Measurements from ENCODE around the gene C9orf78. TPM values are rescaled to one million over a fixed set of nuclear protein-coding genes. Genes with fewer than 3 reads are reported as not detected.
A peak's percentile ranks its signal among the peaks of the same experiment; 100 is the strongest.

The C9orf78 gene
- total and polyA plus RNA-seq, 7 donors: 37.1 to 157 (median 53.2) TPM

DNA sequence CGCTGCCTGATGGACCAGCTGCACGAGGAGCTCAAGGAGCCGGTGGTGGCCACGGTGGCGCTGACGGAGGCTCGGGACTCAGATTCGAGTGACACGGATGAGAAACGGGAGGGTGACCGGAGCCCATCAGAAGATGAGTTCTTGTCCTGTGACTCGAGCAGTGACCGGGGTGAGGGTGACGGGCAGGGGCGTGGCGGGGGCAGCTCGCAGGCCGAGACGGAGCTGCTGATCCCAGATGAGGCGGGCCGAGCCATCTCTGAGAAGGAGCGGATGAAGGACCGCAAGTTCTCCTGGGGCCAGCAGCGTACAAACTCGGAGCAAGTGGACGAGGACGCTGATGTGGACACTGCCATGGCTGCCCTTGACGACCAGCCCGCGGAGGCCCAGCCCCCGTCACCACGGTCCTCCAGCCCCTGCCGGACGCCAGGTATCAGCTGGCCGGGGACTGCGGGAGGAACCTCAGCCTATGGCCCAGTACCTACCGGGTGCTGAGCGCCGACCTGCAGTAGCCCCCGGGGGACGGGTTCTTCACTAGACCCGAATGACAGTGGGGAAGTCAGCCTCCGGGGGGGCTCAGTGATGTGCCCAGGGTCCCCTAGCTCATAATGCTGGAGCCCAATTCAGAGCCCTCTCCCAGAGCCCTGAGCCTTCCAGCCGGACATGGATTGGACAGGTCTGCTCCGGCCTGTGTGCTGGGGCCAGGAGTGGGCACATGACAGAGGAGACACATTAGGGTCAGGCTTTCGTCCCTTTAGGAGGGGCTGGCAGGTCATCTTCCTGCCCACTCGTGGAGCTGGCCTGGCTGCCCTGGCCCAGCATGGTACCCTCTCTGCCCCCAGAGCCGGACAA lies 33.2 kb upstream of the C9orf78 start:
- TF ChIP-seq CTCF (IDR thresholded peaks at IDR 0.05): no peak
- no peaks in the 10 kb centered on the region for H3K9me3 ChIP-seq
- intact Hi-C loops (cut with DNase I): no loop called here
- 84 to 88% (median 86%) methylated on average over 47 to 48 of the region's 48 CpGs for WGBS, 3 donors
- ATAC-seq: no peak
- H3K36me3 ChIP-seq (ENCODE audit: insufficient read depth in 1 of 2, low read depth in 1 of 2): peaks cover 3 to 44% of the 10 kb centered on the region in 2 donors
- no peak overlapping the region for H3K4me3 ChIP-seq
- no peaks in the 10 kb centered on the region for H3K4me1 ChIP-seq
- peak in 1 of 2 donors; percentile 48 for DNase-seq
- no peaks in the 10 kb centered on the region for H3K27me3 ChIP-seq (ENCODE audit: insufficient read depth in 3 of 3, low read length in 2 of 3)
- H3K27ac ChIP-seq: no peak overlapping the region

- Histone ChIP-seq H3K36me3 (ENCODE audit: insufficient read depth in 1 of 2, low read depth in 1 of 2) (peaks cover 3 to 51% of the 10 kb centered on the region in 2 donors), H3K9me3 (no peaks in the 10 kb centered on the region), H3K27ac (no peak overlapping the region), H3K4me1 (no peaks in the 10 kb centered on the region), H3K27me3 (ENCODE audit: insufficient read depth in 3 of 3, low read length in 2 of 3) (no peaks in the 10 kb centered on the region), H3K4me3 (no peak overlapping the region)
- intact Hi-C loops (cut with DNase I): no loop called here
- DNase-seq (no peak), ATAC-seq (no peak)
- 74 to 81% (median 79%) methylated on average over 17 of the region's 17 CpGs for WGBS, 3 donors
- no peak for TF ChIP-seq CTCF (IDR thresholded peaks at IDR 0.05)
These were observed 32.3 kb upstream of the C9orf78 start for GRCh38 chr9:129867136-129868022.

- DNase-seq (peak in 1 of 2 donors; percentile 44), ATAC-seq (no peak)
- 69 to 75% (median 72%) methylated on average over 17 of the region's 17 CpGs for WGBS, 3 donors
- Histone ChIP-seq H3K4me1 (no peaks in the 10 kb centered on the region), H3K27ac (no peak overlapping the region), H3K4me3 (no peak overlapping the region), H3K9me3 (no peaks in the 10 kb centered on the region), H3K27me3 (ENCODE audit: insufficient read depth in 3 of 3, low read length in 2 of 3) (no peaks in the 10 kb centered on the region), H3K36me3 (ENCODE audit: insufficient read depth in 1 of 2, low read depth in 1 of 2) (peaks cover 3 to 59% of the 10 kb centered on the region in 2 donors)
- TF ChIP-seq CTCF (IDR thresholded peaks at IDR 0.05): no peak
- intact Hi-C loops (cut with DNase I): no loop called here
These were observed 31.5 kb upstream of the C9orf78 start for GRCh38 chr9:129866394-129867135.

- Histone ChIP-seq H3K4me3 (no peak overlapping the region), H3K9me3 (no peaks in the 10 kb centered on the region), H3K36me3 (ENCODE audit: insufficient read depth in 1 of 2, low read depth in 1 of 2) (peaks cover 3 to 66% of the 10 kb centered on the region in 2 donors), H3K4me1 (no peaks in the 10 kb centered on the region), H3K27ac (no peak overlapping the region), H3K27me3 (ENCODE audit: insufficient read depth in 3 of 3, low read length in 2 of 3) (no peaks in the 10 kb centered on the region)
- ATAC-seq (no peak), DNase-seq (peak in 1 of 2 donors; percentile 19)
- 70 to 81% (median 71%) methylated on average over 14 of the region's 14 CpGs for WGBS, 3 donors
- no peak for TF ChIP-seq CTCF (IDR thresholded peaks at IDR 0.05)
- intact Hi-C loops (cut with DNase I): no loop called here
These were observed 30.7 kb upstream of the C9orf78 start for GRCh38 chr9:129865668-129866320.
